ENCODE data around the gene MMP15. TPM values are rescaled to one million over a fixed set of nuclear protein-coding genes. Genes with fewer than 3 reads are reported as not detected.

The MMP15 gene
- polyA plus RNA-seq, 1 experiment: 0.60 TPM

GRCh38 chr16:57981636-57982035 lies 43.9 kb upstream of the MMP15 start:
- CTCF ChIA-PET: no interaction called here
- TF ChIP-seq, protein P1, sequence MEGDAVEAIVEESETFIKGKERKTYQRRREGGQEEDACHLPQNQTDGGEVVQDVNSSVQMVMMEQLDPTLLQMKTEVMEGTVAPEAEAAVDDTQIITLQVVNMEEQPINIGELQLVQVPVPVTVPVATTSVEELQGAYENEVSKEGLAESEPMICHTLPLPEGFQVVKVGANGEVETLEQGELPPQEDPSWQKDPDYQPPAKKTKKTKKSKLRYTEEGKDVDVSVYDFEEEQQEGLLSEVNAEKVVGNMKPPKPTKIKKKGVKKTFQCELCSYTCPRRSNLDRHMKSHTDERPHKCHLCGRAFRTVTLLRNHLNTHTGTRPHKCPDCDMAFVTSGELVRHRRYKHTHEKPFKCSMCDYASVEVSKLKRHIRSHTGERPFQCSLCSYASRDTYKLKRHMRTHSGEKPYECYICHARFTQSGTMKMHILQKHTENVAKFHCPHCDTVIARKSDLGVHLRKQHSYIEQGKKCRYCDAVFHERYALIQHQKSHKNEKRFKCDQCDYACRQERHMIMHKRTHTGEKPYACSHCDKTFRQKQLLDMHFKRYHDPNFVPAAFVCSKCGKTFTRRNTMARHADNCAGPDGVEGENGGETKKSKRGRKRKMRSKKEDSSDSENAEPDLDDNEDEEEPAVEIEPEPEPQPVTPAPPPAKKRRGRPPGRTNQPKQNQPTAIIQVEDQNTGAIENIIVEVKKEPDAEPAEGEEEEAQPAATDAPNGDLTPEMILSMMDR (IDR thresholded peaks at IDR 0.05; ENCODE audit: low read depth, low read length): no peak
- Histone ChIP-seq H3K9me3 (ENCODE audit: control insufficient read depth, insufficient read depth, low read length) (no peaks in the 10 kb centered on the region; the same call in 1 of the 2 replicates), H3K27ac (ENCODE audit: low read depth, low read length) (no peak overlapping the region), H3K4me3 (ENCODE audit: low read depth, low read length) (no peak overlapping the region), H3K27me3 (ENCODE audit: control insufficient read depth, insufficient read depth, low read length) (peaks cover 25% of the 10 kb centered on the region)
- no peak for DNase-seq (ENCODE audit: low read depth, low spot score)
- POLR2A ChIA-PET: interaction anchor here (0.6 kb wide), 1 partner anchor 47 kb away, joined by 3 read pairs; no protein-coding TSS in a partner anchor

GRCh38 chr16:57982385-57982784 lies 43.2 kb upstream of the MMP15 start:
- TF ChIP-seq, protein P1 (IDR thresholded peaks at IDR 0.05; ENCODE audit: low read depth, low read length): no peak
- POLR2A ChIA-PET: no interaction called here
- Histone ChIP-seq H3K27me3 (ENCODE audit: control insufficient read depth, insufficient read depth, low read length) (peaks cover 28% of the 10 kb centered on the region), H3K27ac (ENCODE audit: low read depth, low read length) (no peak overlapping the region), H3K9me3 (ENCODE audit: control insufficient read depth, insufficient read depth, low read length) (no peaks in the 10 kb centered on the region; the same call in 1 of the 2 replicates), H3K4me3 (ENCODE audit: low read depth, low read length) (no peak overlapping the region)
- CTCF ChIA-PET: no interaction called here
- DNase-seq (ENCODE audit: low read depth, low spot score): no peak

GRCh38 chr16:57984443-57985203 lies 40.9 kb upstream of the MMP15 start:
- TF ChIP-seq, protein P1 (IDR thresholded peaks at IDR 0.05; ENCODE audit: low read depth, low read length): no peak

GRCh38 chr16:57985204-57986181 lies 40.1 kb upstream of the MMP15 start:
- Histone ChIP-seq H3K27me3 (ENCODE audit: control insufficient read depth, insufficient read depth, low read length) (peaks cover 32% of the 10 kb centered on the region), H3K27ac (ENCODE audit: low read depth, low read length) (no peak overlapping the region), H3K4me3 (ENCODE audit: low read depth, low read length) (peak overlapping the region; percentile 60), H3K9me3 (ENCODE audit: control insufficient read depth, insufficient read depth, low read length) (no peaks in the 10 kb centered on the region; the same call in 1 of the 2 replicates)
- DNase-seq (ENCODE audit: low read depth, low spot score): no peak
- TF ChIP-seq, protein P1 (IDR thresholded peaks at IDR 0.05; ENCODE audit: low read depth, low read length): no peak
- POLR2A ChIA-PET: no interaction called here
- CTCF ChIA-PET: interaction anchor here (0.7 kb wide), 1 partner anchor 14 kb away, joined by 3 read pairs; no protein-coding TSS in a partner anchor

More at GRCh38 chr16:57984443-57985203, 40.9 kb upstream of the MMP15 start:
- Histone ChIP-seq H3K9me3 (ENCODE audit: control insufficient read depth, insufficient read depth, low read length) (no peaks in the 10 kb centered on the region; the same call in 1 of the 2 replicates), H3K27ac (ENCODE audit: low read depth, low read length) (no peak overlapping the region), H3K27me3 (ENCODE audit: control insufficient read depth, insufficient read depth, low read length) (peaks cover 35% of the 10 kb centered on the region), H3K4me3 (ENCODE audit: low read depth, low read length) (peak overlapping the region; percentile 60)
- peak; percentile 59 for DNase-seq (ENCODE audit: low read depth, low spot score)
- POLR2A ChIA-PET: no interaction called here
- CTCF ChIA-PET: interaction anchor here (0.7 kb wide), 1 partner anchor 15 kb away, joined by 3 read pairs; no protein-coding TSS in a partner anchor
